HG02943 (cell line): ENCODE data around the gene TSGA10.

Experiments
- ATAC-seq: cut with Tn5 transposase; IDR thresholded peaks from one replicate; pipeline ENCODE4 v1.9.1; 2021; ENCODE audit warnings: mild to moderate bottlenecking, low read depth, moderate library complexity; ENCODE audit not compliant: unreplicated experiment

The TSGA10 gene

GRCh38 chr2:98948956-98949739 is 205.6 kb downstream of the TSGA10 start:
- no peak for ATAC-seq

GRCh38 chr2:98947554-98947953 is 207.2 kb downstream of the TSGA10 start:
- ATAC-seq, result no peak
